Mesenchymal stem cell (in vitro differentiated cells and primary cell): ENCODE data around the gene FHOD3.

Experiments used
- DNase-seq: peaks from one replicate; pipeline ENCODE4 v3.0.0-alpha.2; 2013
- H2AFZ ChIP-seq: one replicate; pipeline ENCODE4 v1.6.1; 2013; ENCODE audit warnings: low read depth, mild to moderate bottlenecking, control low read depth, inconsistent platforms, low read length, moderate library complexity
- H2AK5ac ChIP-seq: 2 replicates; pipeline ENCODE4 v1.6.1; 2013; ENCODE audit warnings: low read length, moderate library complexity, mild to moderate bottlenecking, inconsistent platforms; ENCODE audit not compliant: severe bottlenecking
- H2BK120ac ChIP-seq: one replicate; pipeline ENCODE4 v1.6.1; 2013; ENCODE audit warnings: low read depth, mild to moderate bottlenecking, inconsistent platforms, low read length, moderate library complexity
- H2BK12ac ChIP-seq, 2 experiments: one replicate each; pipeline ENCODE4 v1.6.1; 2013; ENCODE audit warnings: inconsistent platforms in 2 of 2, low read length in 2 of 2, mild to moderate bottlenecking in 2 of 2, moderate library complexity in 2 of 2, control low read depth in 1 of 2
- H2BK15ac ChIP-seq: one replicate; pipeline ENCODE4 v1.6.1; 2013; ENCODE audit warnings: mild to moderate bottlenecking, low read depth, inconsistent platforms; ENCODE audit not compliant: poor library complexity, severe bottlenecking
- H2BK5ac ChIP-seq: 2 replicates; pipeline ENCODE4 v1.6.1; 2013; ENCODE audit warnings: low read depth, mild to moderate bottlenecking, low read length, control low read depth, inconsistent platforms; ENCODE audit not compliant: poor library complexity, severe bottlenecking
- H3K14ac ChIP-seq, 2 experiments: one replicate each; pipeline ENCODE4 v1.6.1; 2013; ENCODE audit warnings: inconsistent platforms in 2 of 2, low read length in 2 of 2, control low read depth in 1 of 2, mild to moderate bottlenecking in 1 of 2, moderate library complexity in 1 of 2
- H3K18ac ChIP-seq, 2 experiments: one replicate each; pipeline ENCODE4 v1.6.1; 2013; ENCODE audit warnings: inconsistent platforms in 2 of 2, low read length in 2 of 2, control low read depth in 1 of 2, low read depth in 1 of 2, mild to moderate bottlenecking in 1 of 2
- H3K23ac ChIP-seq, 2 experiments: one replicate each; pipeline ENCODE4 v1.6.1; 2013; ENCODE audit warnings: inconsistent platforms in 2 of 2, low read length in 2 of 2, mild to moderate bottlenecking in 2 of 2, moderate library complexity in 2 of 2, control low read depth in 1 of 2
- H3K27ac ChIP-seq: 2 replicates; pipeline ENCODE4 v1.5.1; 2013; ENCODE audit warnings: mild to moderate bottlenecking, moderate library complexity, low read length, control low read depth, inconsistent platforms; ENCODE audit not compliant: poor library complexity, severe bottlenecking
- H3K27me3 ChIP-seq, 2 experiments: 2 replicates each; pipeline versions ENCODE4 v1.6.1 to v1.7.0; 2013; ENCODE audit warnings: low read length in 2 of 2, mild to moderate bottlenecking in 2 of 2, moderate library complexity in 2 of 2, control low read depth in 1 of 2, inconsistent platforms in 1 of 2; ENCODE audit not compliant: control insufficient read depth in 1 of 2, insufficient read depth in 1 of 2
- H3K36me3 ChIP-seq, 2 experiments: 2 replicates each; pipeline versions ENCODE4 v1.6.1 to v1.7.0; 2013; ENCODE audit warnings: low read length in 2 of 2, control low read depth in 1 of 2, inconsistent platforms in 1 of 2, low read depth in 1 of 2, mild to moderate bottlenecking in 1 of 2; ENCODE audit not compliant: insufficient read depth in 2 of 2, control insufficient read depth in 1 of 2
- H3K4ac ChIP-seq, 2 experiments: one replicate each; pipeline ENCODE4 v1.6.1; 2013; ENCODE audit warnings: inconsistent platforms in 2 of 2, low read length in 2 of 2, mild to moderate bottlenecking in 2 of 2, moderate library complexity in 2 of 2, control low read depth in 1 of 2, low read depth in 1 of 2
- H3K4me1 ChIP-seq: 2 replicates; pipeline ENCODE4 v1.6.1; 2013; ENCODE audit warnings: low read depth, low read length, control low read depth; ENCODE audit not compliant: control insufficient read depth, insufficient read depth
- H3K4me2 ChIP-seq: 2 replicates; pipeline ENCODE4 v1.6.1; 2013; ENCODE audit warnings: low read length, mild to moderate bottlenecking, inconsistent platforms; ENCODE audit not compliant: poor library complexity, severe bottlenecking
- H3K4me3 ChIP-seq, 2 experiments: 2 replicates each; pipeline versions ENCODE4 v1.5.1 to v1.7.0; 2013; ENCODE audit warnings: low read length in 2 of 2, mild to moderate bottlenecking in 2 of 2, control low read depth in 1 of 2, low read depth in 1 of 2; ENCODE audit not compliant: insufficient read depth in 1 of 2
- H3K79me1 ChIP-seq: replicated peaks from 2 replicates; pipeline ENCODE4 v1.6.1; 2013; ENCODE audit warnings: mild to moderate bottlenecking, control low read depth, low read length, inconsistent platforms; ENCODE audit not compliant: poor library complexity, severe bottlenecking
- H3K9ac ChIP-seq: 2 replicates; pipeline ENCODE4 v1.7.0; 2013; ENCODE audit warnings: mild to moderate bottlenecking, low read length, moderate library complexity
- H3K9me3 ChIP-seq: 2 replicates; pipeline ENCODE4 v1.7.0; 2013; ENCODE audit warnings: mild to moderate bottlenecking, low read length; ENCODE audit not compliant: control insufficient read depth
- H4K8ac ChIP-seq: one replicate; pipeline ENCODE4 v1.6.1; 2013; ENCODE audit warnings: inconsistent platforms, mild to moderate bottlenecking, low read length, moderate library complexity
- H4K91ac ChIP-seq: one replicate; pipeline ENCODE4 v1.6.1; 2013; ENCODE audit warnings: mild to moderate bottlenecking, low read length, inconsistent platforms
- WGBS: methylation state at CpG from one replicate; pipeline ENCODE4 v1.1.7; 2013; ENCODE audit warnings: mixed read lengths; 5-methylcytosine and 5-hydroxymethylcytosine counted together

FHOD3 gene

DNA sequence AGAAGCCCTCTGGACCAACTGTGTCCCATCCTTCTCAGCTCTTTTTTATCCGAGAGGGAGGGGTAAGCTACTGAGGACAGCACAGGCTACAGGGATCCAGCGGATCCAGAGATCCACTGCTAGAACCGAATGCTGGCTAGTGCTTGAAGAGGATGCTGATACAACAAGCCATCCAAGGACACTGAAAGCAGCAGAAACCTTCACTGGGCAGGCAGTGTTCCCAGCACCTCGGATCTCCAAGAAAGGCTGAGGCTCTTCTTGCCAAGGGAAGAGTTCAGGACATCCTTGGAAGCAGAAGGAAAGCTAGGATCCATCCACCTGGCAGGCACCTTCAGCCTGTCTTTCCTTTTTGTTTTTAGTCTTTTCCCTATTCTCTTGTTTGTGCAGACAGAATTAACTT, 13.2 kb upstream of the FHOD3 start:
- H3K14ac ChIP-seq, result no peak overlapping the region
- H3K4ac ChIP-seq, result no peak overlapping the region
- H3K9ac ChIP-seq, result peak overlapping the region; percentile 38
- H4K91ac ChIP-seq, result no peak overlapping the region
- no peak overlapping the region for H3K4me2 ChIP-seq
- no peak overlapping the region for H2AK5ac ChIP-seq
- peaks cover 7% of the 10 kb centered on the region for H3K9me3 ChIP-seq
- no peak overlapping the region for H2BK120ac ChIP-seq
- no peak overlapping the region for H3K23ac ChIP-seq
- H3K4me3 ChIP-seq, result no peak overlapping the region
- no peaks in the 10 kb centered on the region for H3K79me1 ChIP-seq
- WGBS, result 72% methylated on average over 4 of the region's 4 CpGs
- no peak overlapping the region for H3K27ac ChIP-seq
- peak overlapping the region in 1 of 2 experiments; percentile 18 for H3K18ac ChIP-seq
- no peak overlapping the region for H2BK5ac ChIP-seq
- H2BK12ac ChIP-seq, result no peak overlapping the region
- H3K27me3 ChIP-seq, result no peaks in the 10 kb centered on the region
- H2BK15ac ChIP-seq, result no peak overlapping the region
- no peaks in the 10 kb centered on the region for H3K36me3 ChIP-seq
- H3K4me1 ChIP-seq, result no peaks in the 10 kb centered on the region
- DNase-seq, result no peak
- no peak overlapping the region for H4K8ac ChIP-seq
- H2AFZ ChIP-seq, result peak overlapping the region; percentile 5

- no peak overlapping the region for H2BK15ac ChIP-seq
- H3K4ac ChIP-seq, result no peak overlapping the region
- no peak overlapping the region for H2AFZ ChIP-seq
- 13% methylated on average over 3 of the region's 6 CpGs for WGBS
- no peaks in the 10 kb centered on the region for H3K4me1 ChIP-seq
- H2BK5ac ChIP-seq, result no peak overlapping the region
- H3K4me2 ChIP-seq, result no peak overlapping the region
- H2BK120ac ChIP-seq, result no peak overlapping the region
- no peak overlapping the region for H3K23ac ChIP-seq
- H3K27ac ChIP-seq, result no peak overlapping the region
- peak; percentile 69 for DNase-seq
- no peak overlapping the region for H3K18ac ChIP-seq
- peak overlapping the region; percentile 38 for H3K9ac ChIP-seq
- H3K14ac ChIP-seq, result no peak overlapping the region
- no peaks in the 10 kb centered on the region for H3K27me3 ChIP-seq
- H4K8ac ChIP-seq, result no peak overlapping the region
- H2AK5ac ChIP-seq, result no peak overlapping the region
- peaks cover 10% of the 10 kb centered on the region for H3K9me3 ChIP-seq
- H3K79me1 ChIP-seq, result no peaks in the 10 kb centered on the region
- no peak overlapping the region for H2BK12ac ChIP-seq
- no peak overlapping the region for H4K91ac ChIP-seq
- no peak overlapping the region for H3K4me3 ChIP-seq
- H3K36me3 ChIP-seq, result no peaks in the 10 kb centered on the region
These were observed 12.7 kb upstream of the FHOD3 start for GRCh38 chr18:36284671-36285295.

DNA sequence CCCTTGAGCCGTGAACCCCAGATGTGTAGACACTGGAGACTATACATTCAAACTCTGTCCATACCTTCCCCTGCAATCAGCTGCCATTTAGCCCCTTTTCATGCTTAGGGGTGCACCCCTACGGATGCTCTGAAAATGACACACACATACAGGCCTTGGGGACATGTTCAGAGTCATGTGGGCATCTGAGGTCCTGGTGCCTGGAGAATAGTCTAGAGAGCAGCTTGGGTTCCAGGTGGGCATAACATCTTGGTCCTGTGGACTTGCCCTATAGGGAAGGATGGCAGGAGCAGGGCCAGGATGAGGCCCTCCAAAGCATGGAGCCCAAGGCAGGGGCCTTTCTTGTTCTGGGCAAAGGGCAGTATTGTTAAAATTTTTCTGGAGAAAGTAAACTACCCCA, 9.9 kb upstream of the FHOD3 start:
- 83% methylated on average over 2 of the region's 2 CpGs for WGBS

GRCh38 chr18:36288689-36289088, 8.8 kb upstream of the FHOD3 start:
- DNase-seq, result no peak
- Histone ChIP-seq H3K79me1 (no peaks in the 10 kb centered on the region), H3K36me3 (no peaks in the 10 kb centered on the region), H2AK5ac (no peak overlapping the region), H2BK12ac (no peak overlapping the region), H3K23ac (no peak overlapping the region), H3K4me1 (no peaks in the 10 kb centered on the region), H3K9ac (no peak overlapping the region), H3K9me3 (peaks cover 10% of the 10 kb centered on the region), H3K14ac (no peak overlapping the region), H3K27ac (no peak overlapping the region), H4K91ac (no peak overlapping the region), H4K8ac (no peak overlapping the region), H3K4me3 (no peak overlapping the region), H2BK5ac (no peak overlapping the region), H2AFZ (no peak overlapping the region), H2BK120ac (no peak overlapping the region), H2BK15ac (no peak overlapping the region), H3K27me3 (no peaks in the 10 kb centered on the region), H3K4me2 (no peak overlapping the region), H3K18ac (no peak overlapping the region), H3K4ac (no peak overlapping the region)

More for the DNA sequence above, 9.9 kb upstream of the FHOD3 start:
- no peak overlapping the region for H2BK120ac ChIP-seq
- no peaks in the 10 kb centered on the region for H3K27me3 ChIP-seq
- DNase-seq, result no peak
- H3K4me3 ChIP-seq, result no peak overlapping the region
- no peak overlapping the region for H3K27ac ChIP-seq
- H3K23ac ChIP-seq, result no peak overlapping the region
- no peaks in the 10 kb centered on the region for H3K4me1 ChIP-seq
- H2AFZ ChIP-seq, result no peak overlapping the region
- H2AK5ac ChIP-seq, result no peak overlapping the region
- no peak overlapping the region for H3K4ac ChIP-seq
- H2BK12ac ChIP-seq, result no peak overlapping the region
- no peaks in the 10 kb centered on the region for H3K36me3 ChIP-seq
- H2BK5ac ChIP-seq, result no peak overlapping the region
- H4K8ac ChIP-seq, result no peak overlapping the region
- no peaks in the 10 kb centered on the region for H3K79me1 ChIP-seq
- H4K91ac ChIP-seq, result no peak overlapping the region
- H3K4me2 ChIP-seq, result no peak overlapping the region
- no peak overlapping the region for H3K18ac ChIP-seq
- H3K9me3 ChIP-seq, result peaks cover 10% of the 10 kb centered on the region
- no peak overlapping the region for H3K14ac ChIP-seq
- H2BK15ac ChIP-seq, result no peak overlapping the region
- no peak overlapping the region for H3K9ac ChIP-seq
